DOHH2 (cell line): Measurements from ENCODE around the gene CLMN.

Experiments used
- EZH2phosphoT487 ChIP-seq: fragments of 200-600 bp; sonication (generic); IDR thresholded peaks from 2 replicates; pipeline ENCODE4 v1.6.1; 2017; ENCODE audit warnings: borderline replicate concordance, mild to moderate bottlenecking, antibody characterized with exemption, low read length, moderate library complexity, mixed read lengths
- TF ChIP-seq, protein P1 (sequence below): fragments of 200-600 bp; sonication (generic); IDR thresholded peaks from one replicate; pipeline ENCODE4 v1.5.1; 2014; ENCODE audit warnings: antibody characterized with exemption, mild to moderate bottlenecking, low read depth, low read length; ENCODE audit not compliant: poor library complexity, severe bottlenecking

DNA sequence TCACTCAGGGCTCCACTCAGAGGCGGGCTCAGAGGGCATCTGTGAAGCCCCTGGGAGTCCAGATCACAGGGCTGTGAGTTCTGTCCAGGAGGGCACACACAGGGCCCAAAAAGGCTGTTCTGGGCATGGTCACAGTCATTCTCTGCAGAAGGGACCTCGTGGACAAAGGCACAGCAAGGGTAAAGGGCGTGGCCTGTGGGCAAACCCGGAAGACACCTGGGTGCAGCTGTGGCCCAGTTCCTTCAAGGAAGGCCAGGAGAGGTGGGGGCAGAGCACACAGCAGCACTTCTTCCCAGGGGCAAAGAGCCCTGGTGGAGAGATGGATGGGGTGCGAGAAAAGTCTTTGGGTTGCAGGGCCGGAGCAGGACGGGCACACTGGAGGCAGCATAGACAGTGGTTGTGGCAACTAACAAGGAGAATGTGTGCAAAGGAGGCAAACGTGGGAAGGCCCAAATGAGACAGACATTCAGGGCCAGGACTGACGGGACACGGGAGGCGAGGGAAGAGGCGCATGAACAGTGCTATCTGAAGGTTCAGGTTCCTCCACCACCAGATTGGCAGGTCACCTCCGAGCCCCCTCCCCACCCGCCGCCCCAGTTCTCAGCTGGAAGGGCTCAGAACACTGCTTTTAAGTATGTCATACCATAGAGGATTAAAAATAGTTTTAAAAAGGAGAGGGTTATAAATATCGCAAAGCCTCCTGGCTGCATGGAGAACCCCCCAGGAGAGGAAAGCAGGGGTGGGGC, 8.9 kb downstream of the CLMN start:
- TF ChIP-seq, protein P1, sequence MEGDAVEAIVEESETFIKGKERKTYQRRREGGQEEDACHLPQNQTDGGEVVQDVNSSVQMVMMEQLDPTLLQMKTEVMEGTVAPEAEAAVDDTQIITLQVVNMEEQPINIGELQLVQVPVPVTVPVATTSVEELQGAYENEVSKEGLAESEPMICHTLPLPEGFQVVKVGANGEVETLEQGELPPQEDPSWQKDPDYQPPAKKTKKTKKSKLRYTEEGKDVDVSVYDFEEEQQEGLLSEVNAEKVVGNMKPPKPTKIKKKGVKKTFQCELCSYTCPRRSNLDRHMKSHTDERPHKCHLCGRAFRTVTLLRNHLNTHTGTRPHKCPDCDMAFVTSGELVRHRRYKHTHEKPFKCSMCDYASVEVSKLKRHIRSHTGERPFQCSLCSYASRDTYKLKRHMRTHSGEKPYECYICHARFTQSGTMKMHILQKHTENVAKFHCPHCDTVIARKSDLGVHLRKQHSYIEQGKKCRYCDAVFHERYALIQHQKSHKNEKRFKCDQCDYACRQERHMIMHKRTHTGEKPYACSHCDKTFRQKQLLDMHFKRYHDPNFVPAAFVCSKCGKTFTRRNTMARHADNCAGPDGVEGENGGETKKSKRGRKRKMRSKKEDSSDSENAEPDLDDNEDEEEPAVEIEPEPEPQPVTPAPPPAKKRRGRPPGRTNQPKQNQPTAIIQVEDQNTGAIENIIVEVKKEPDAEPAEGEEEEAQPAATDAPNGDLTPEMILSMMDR: no peak
- TF ChIP-seq EZH2phosphoT487: no peak
